AG04450 (cell line): ENCODE measurements around the gene WDFY4. TPM values are rescaled to one million over a fixed set of nuclear protein-coding genes. Genes with fewer than 3 reads are reported as not detected.

Source experiments
- CTCF ChIA-PET: fragments of 300-600, 350-600 bp; formaldehyde crosslinking; extraction: SDS; loops from one replicate; lab custom pipeline; 2022; ENCODE audit warnings: antibody characterized with exemption, inconsistent platforms; lab: Charles Lee
- POLR2A ChIA-PET: fragments of 350-600 bp; formaldehyde crosslinking; extraction: SDS; loops from one replicate; lab custom pipeline; 2021; ENCODE audit warnings: antibody characterized with exemption, inconsistent platforms; lab: Yijun Ruan, JAX
- DNase-seq: peaks from one replicate; pipeline ENCODE4 v3.0.0-alpha.2; 2011; ENCODE audit warnings: low read depth, low spot score
- H3K27ac ChIP-seq: one replicate; pipeline ENCODE4 v1.5.1; 2012; ENCODE audit warnings: low read depth, low read length, control low read depth
- H3K27me3 ChIP-seq: one replicate; pipeline ENCODE4 v1.6.0; 2012; ENCODE audit warnings: low read length; ENCODE audit not compliant: control insufficient read depth, insufficient read depth
- H3K4me3 ChIP-seq: 2 replicates; pipeline ENCODE4 v1.5.1; 2011; ENCODE audit warnings: mild to moderate bottlenecking, low read depth, low read length, control low read depth
- H3K9me3 ChIP-seq: 2 replicates; pipeline ENCODE4 v1.5.1; 2012; ENCODE audit warnings: low read length; ENCODE audit not compliant: control insufficient read depth, insufficient read depth
- CTCF ChIP-seq: IDR thresholded peaks from 2 replicates; pipeline ENCODE4 v1.5.1; 2011; ENCODE audit warnings: low read depth, low read length, control low read depth, inconsistent platforms
- polyA plus RNA-seq: library from polyadenylated mRNA; depleted of rRNA; stranded (reverse); fragments of >200 nt; gene quantifications from 2 replicates; pipeline ENCODE4 v1.2.3, GENCODE V29; 2011

Gene WDFY4
- polyA plus RNA-seq, 1 experiment = not detected

GRCh38 chr10:48894911-48895802 is 210.5 kb downstream of the WDFY4 start:
- ChIA-PET POLR2A (no interaction called here), CTCF (no interaction called here)
- H3K27ac ChIP-seq = no peak overlapping the region
- peaks cover 3% of the 10 kb centered on the region for H3K27me3 ChIP-seq
- no peak for TF ChIP-seq CTCF
- no peaks in the 10 kb centered on the region for H3K9me3 ChIP-seq
- no peak for DNase-seq
- H3K4me3 ChIP-seq = no peak overlapping the region

GRCh38 chr10:48895803-48896195 is 211.1 kb downstream of the WDFY4 start:
- no peak for TF ChIP-seq CTCF
- ChIA-PET CTCF (no interaction called here), POLR2A (no interaction called here)
- H3K9me3 ChIP-seq = no peaks in the 10 kb centered on the region
- DNase-seq = no peak
- H3K4me3 ChIP-seq = no peak overlapping the region
- peaks cover 3% of the 10 kb centered on the region for H3K27me3 ChIP-seq
- H3K27ac ChIP-seq = no peak overlapping the region

GRCh38 chr10:48896756-48897440 is 212.2 kb downstream of the WDFY4 start:
- ChIA-PET POLR2A (no interaction called here), CTCF (no interaction called here)
- H3K27me3 ChIP-seq = peaks cover 3% of the 10 kb centered on the region
- no peak for DNase-seq
- no peak for TF ChIP-seq CTCF
- no peak overlapping the region for H3K4me3 ChIP-seq
- no peak overlapping the region for H3K27ac ChIP-seq
- no peaks in the 10 kb centered on the region for H3K9me3 ChIP-seq

GRCh38 chr10:48897441-48897790 is 212.7 kb downstream of the WDFY4 start:
- no peak for DNase-seq
- CTCF ChIA-PET = no interaction called here
- no peak for TF ChIP-seq CTCF
- H3K4me3 ChIP-seq = no peak overlapping the region
- H3K27me3 ChIP-seq = peaks cover 3% of the 10 kb centered on the region
- no peaks in the 10 kb centered on the region for H3K9me3 ChIP-seq
- H3K27ac ChIP-seq = no peak overlapping the region
- POLR2A ChIA-PET = no interaction called here

GRCh38 chr10:48898426-48898825 is 213.8 kb downstream of the WDFY4 start:
- POLR2A ChIA-PET = no interaction called here

More at GRCh38 chr10:48898426-48898825, 213.8 kb downstream of the WDFY4 start:
- no peak for TF ChIP-seq CTCF
- CTCF ChIA-PET = no interaction called here
- no peak overlapping the region for H3K4me3 ChIP-seq
- H3K9me3 ChIP-seq = no peaks in the 10 kb centered on the region
- DNase-seq = no peak
- H3K27ac ChIP-seq = no peak overlapping the region
- H3K27me3 ChIP-seq = peaks cover 3% of the 10 kb centered on the region
